HCT116 (cell line): ENCODE data around the gene PLOD1.

Source experiments
- ATF3 ChIP-seq: IDR thresholded peaks from 2 replicates; pipeline ENCODE4 v1.6.1; 2012
- POLR2AphosphoS5 ChIP-seq: IDR thresholded peaks from 2 replicates; pipeline ENCODE4 v1.6.1; 2011; ENCODE audit warnings: mild to moderate bottlenecking, low read depth, low read length, moderate library complexity
- TF ChIP-seq, protein P1 (sequence below), 3 experiments: fragments of 200-600 bp in 1 of 3; sonication (generic) in 1 of 3; IDR thresholded peaks in 2 of 3; conservative IDR thresholded peaks in 1 of 3; 2 replicates each; pipeline ENCODE4 v1.5.1; 2012 to 2017; ENCODE audit warnings: low read depth in 2 of 3, low read length in 2 of 3, antibody characterized with exemption in 1 of 3, borderline replicate concordance in 1 of 3, control low read depth in 1 of 3, mild to moderate bottlenecking in 1 of 3, mixed read lengths in 1 of 3, mixed run types in 1 of 3, moderate library complexity in 1 of 3; ENCODE audit not compliant: insufficient read depth in 1 of 3

DNA sequence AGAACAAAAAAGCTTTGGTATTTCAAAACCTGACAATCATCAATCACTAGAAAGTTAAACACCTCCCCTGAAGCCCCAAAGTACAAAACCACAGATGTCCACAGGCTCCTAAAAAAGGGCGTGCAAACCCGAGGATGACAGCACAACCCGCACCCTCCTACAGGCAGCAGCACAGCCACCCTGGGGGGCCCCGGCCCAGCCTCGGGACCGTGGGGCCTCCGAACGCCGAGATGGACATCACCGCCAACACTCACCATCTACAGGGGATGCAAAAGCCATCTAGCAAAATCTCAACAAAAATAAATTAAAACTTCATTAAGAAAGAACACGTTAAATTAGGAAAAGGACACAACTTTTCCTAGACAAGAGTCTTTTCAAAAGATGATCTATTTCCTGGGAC lies 14.9 kb upstream of the PLOD1 start:
- TF ChIP-seq, protein P1, sequence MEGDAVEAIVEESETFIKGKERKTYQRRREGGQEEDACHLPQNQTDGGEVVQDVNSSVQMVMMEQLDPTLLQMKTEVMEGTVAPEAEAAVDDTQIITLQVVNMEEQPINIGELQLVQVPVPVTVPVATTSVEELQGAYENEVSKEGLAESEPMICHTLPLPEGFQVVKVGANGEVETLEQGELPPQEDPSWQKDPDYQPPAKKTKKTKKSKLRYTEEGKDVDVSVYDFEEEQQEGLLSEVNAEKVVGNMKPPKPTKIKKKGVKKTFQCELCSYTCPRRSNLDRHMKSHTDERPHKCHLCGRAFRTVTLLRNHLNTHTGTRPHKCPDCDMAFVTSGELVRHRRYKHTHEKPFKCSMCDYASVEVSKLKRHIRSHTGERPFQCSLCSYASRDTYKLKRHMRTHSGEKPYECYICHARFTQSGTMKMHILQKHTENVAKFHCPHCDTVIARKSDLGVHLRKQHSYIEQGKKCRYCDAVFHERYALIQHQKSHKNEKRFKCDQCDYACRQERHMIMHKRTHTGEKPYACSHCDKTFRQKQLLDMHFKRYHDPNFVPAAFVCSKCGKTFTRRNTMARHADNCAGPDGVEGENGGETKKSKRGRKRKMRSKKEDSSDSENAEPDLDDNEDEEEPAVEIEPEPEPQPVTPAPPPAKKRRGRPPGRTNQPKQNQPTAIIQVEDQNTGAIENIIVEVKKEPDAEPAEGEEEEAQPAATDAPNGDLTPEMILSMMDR (IDR thresholded peaks at IDR 0.05 in 2 of 3, conservative IDR thresholded peaks at IDR 0.05 in 1 of 3; ENCODE audit: borderline replicate concordance in 1 of 3, insufficient read depth in 1 of 3, low read depth in 2 of 3, low read length in 2 of 3), result no peak
- no peak for TF ChIP-seq ATF3
- no peak for TF ChIP-seq POLR2AphosphoS5
